K562 (cell line): ENCODE measurements around the gene MT1A. TPM values are rescaled to one million over a fixed set of nuclear protein-coding genes. Genes with fewer than 3 reads are reported as not detected.

Source experiments
- ATAC-seq: fragments of 200-7000 bp; cut with Tn5 transposase; 3 replicates; pipeline ENCODE4 v1.9.1; 2020; ENCODE audit warnings: moderate library complexity
- BruUV-seq: library from RNA; stranded (reverse); fragments of 400-500 nt; replicated peaks from 2 replicates; lab custom pipeline; 2021; lab: Mats Ljungman, UMichigan
- CTCF ChIA-PET: fragments of 300-600 bp; formaldehyde crosslinking; extraction: SDS; loops from one replicate; lab custom pipeline; 2021; ENCODE audit warnings: low intra/inter-chr PET ratio; lab: Yijun Ruan, JAX
- POLR2A ChIA-PET: fragments of 300-600, 350-650 bp; sonication (Branson Sonifier 250); formaldehyde crosslinking; extraction: SDS; loops from one replicate; lab custom pipeline; 2021; ENCODE audit warnings: antibody characterized with exemption, inconsistent platforms; lab: Yijun Ruan, JAX
- DNase-seq, 4 experiments: peaks; one replicate each; pipeline versions ENCODE4 v3.0.0 to v3.0.0-alpha.2; 2011 to 2018; ENCODE audit warnings: low spot score in 3 of 4, mixed read lengths in 3 of 4; ENCODE audit errors: extremely low read depth in 1 of 4
- FAIRE-seq: peaks from 2 replicates; lab custom pipeline; 2011; peaks lifted over from hg19 to GRCh38; lab: Jason Lieb, UNC
- H2AFZ ChIP-seq: 2 replicates; pipeline ENCODE4 v1.6.0; 2011; ENCODE audit warnings: low read depth, low read length, control low read depth, inconsistent platforms
- H3K27ac ChIP-seq: fragments of 200-600 bp; 3 replicates; pipeline ENCODE4 v1.8.0; 2011; ENCODE audit warnings: low read depth, mild to moderate bottlenecking, control low read depth, inconsistent platforms, low read length, moderate library complexity, mixed read lengths; ENCODE audit errors: extremely low read depth
- H3K27me3 ChIP-seq, 2 experiments: fragments of 300-600 bp in 1 of 2; 2 replicates in 1 of 2; 3 replicates in 1 of 2; pipeline versions ENCODE4 v1.6.0 to v1.8.0; 2011; ENCODE audit warnings: inconsistent platforms in 2 of 2, low read length in 2 of 2, mild to moderate bottlenecking in 1 of 2, mixed read lengths in 1 of 2, moderate library complexity in 1 of 2; ENCODE audit not compliant: control insufficient read depth in 2 of 2, insufficient read depth in 2 of 2
- H3K36me3 ChIP-seq: fragments of 300-600 bp; 3 replicates; pipeline ENCODE4 v1.8.0; 2011; ENCODE audit warnings: mild to moderate bottlenecking, low read length, inconsistent platforms; ENCODE audit not compliant: control insufficient read depth, insufficient read depth
- H3K4me1 ChIP-seq, 2 experiments: fragments of 200-600 bp in 1 of 2; replicated peaks in 1 of 2; 2 replicates in 1 of 2; 3 replicates in 1 of 2; pipeline versions ENCODE4 v1.5.1 to v1.8.0; 2011; ENCODE audit warnings: inconsistent platforms in 2 of 2, low read length in 2 of 2, mild to moderate bottlenecking in 1 of 2, mixed read lengths in 1 of 2, moderate library complexity in 1 of 2; ENCODE audit not compliant: control insufficient read depth in 2 of 2, insufficient read depth in 2 of 2
- H3K4me2 ChIP-seq: 2 replicates; pipeline ENCODE4 v1.6.1; 2011; ENCODE audit warnings: low read length, control low read depth, inconsistent platforms, mixed read lengths; ENCODE audit not compliant: insufficient read depth
- H3K4me3 ChIP-seq: fragments of 200-600 bp; sonication (generic), shearing (Covaris generic); 2 replicates; pipeline ENCODE4 v1.5.1; 2016; ENCODE audit warnings: control low read depth, inconsistent platforms
- H3K79me2 ChIP-seq: fragments of 200-600 bp; 3 replicates; pipeline ENCODE4 v1.8.0; 2011; ENCODE audit warnings: low read length, inconsistent platforms; ENCODE audit not compliant: control insufficient read depth, insufficient read depth
- H3K9ac ChIP-seq, 2 experiments: 2 replicates each; pipeline versions ENCODE4 v1.6.0 to v1.6.1; 2011; ENCODE audit warnings: low read depth in 2 of 2, low read length in 2 of 2, control low read depth in 1 of 2, inconsistent platforms in 1 of 2, mild to moderate bottlenecking in 1 of 2, mixed read lengths in 1 of 2; ENCODE audit not compliant: insufficient read depth in 1 of 2
- H3K9me1 ChIP-seq: one replicate; pipeline ENCODE4 v1.6.0; 2011; ENCODE audit warnings: inconsistent platforms, mild to moderate bottlenecking, low read length, moderate library complexity; ENCODE audit not compliant: control insufficient read depth, insufficient read depth
- H3K9me3 ChIP-seq: replicated peaks from 2 replicates; pipeline ENCODE4 v1.5.1; 2011; ENCODE audit warnings: low read depth, low read length, inconsistent platforms; ENCODE audit not compliant: control insufficient read depth, insufficient read depth
- H4K20me1 ChIP-seq: replicated peaks from 2 replicates; pipeline ENCODE4 v1.6.1; 2011; ENCODE audit warnings: low read length, inconsistent platforms, mixed read lengths; ENCODE audit not compliant: control insufficient read depth, insufficient read depth
- BRD4 ChIP-seq: fragments of 200-600 bp; sonication (generic); IDR thresholded peaks from 2 replicates; pipeline ENCODE4 v1.6.1; 2017; ENCODE audit warnings: inconsistent platforms
- MAFG ChIP-seq: fragments of 450-650 bp; conservative IDR thresholded peaks from 2 replicates; pipeline ENCODE4 v1.6.1; 2016; ENCODE audit warnings: missing genetic modification characterization, missing compliant biosample characterization
- NCOA4 ChIP-seq: fragments of 450-650 bp; IDR thresholded peaks from 2 replicates; pipeline ENCODE4 v1.6.1; 2018; ENCODE audit warnings: mild to moderate bottlenecking; ENCODE audit not compliant: partially characterized antibody
- PPARD ChIP-seq: fragments of 250-450 bp; sonication (Bioruptor Pico); IDR thresholded peaks from 2 replicates; pipeline ENCODE4 v1.8.0; 2022; ENCODE audit warnings: inconsistent platforms, mild to moderate bottlenecking, moderate library complexity
- PURB ChIP-seq: sonication (generic); formaldehyde crosslinking; IDR thresholded peaks from 2 replicates; pipeline ENCODE4 v1.9.0; 2021; ENCODE audit warnings: low read depth, mild to moderate bottlenecking, missing genetic modification reagents
- STAG1 ChIP-seq: sonication (generic); formaldehyde crosslinking; IDR thresholded peaks from 2 replicates; pipeline ENCODE4 v1.5.0; 2020; ENCODE audit warnings: missing genetic modification reagents, borderline replicate concordance
- WGBS: fragments of 100-300 bp; shearing (Covaris generic); methylation state at CpG from one replicate; pipeline ENCODE4 v1.1.6; 2016; ENCODE audit warnings: low coverage, mixed read lengths; ENCODE audit not compliant: insufficient coverage; ENCODE audit errors: missing lambda C conversion rate; 5-methylcytosine and 5-hydroxymethylcytosine counted together
- in situ Hi-C: fragments of 300-500 bp; cut with MboI; formaldehyde crosslinking; loops from 4 replicates; pipeline ENCODE4 v1.15.0; 2018; ENCODE audit warnings: inconsistent platforms, mixed read lengths
- intact Hi-C: fragments of 100-400 bp; cut with micrococcal nuclease; formaldehyde crosslinking; loops from 2 replicates; pipeline ENCODE4 v1.14.2; 2022
- polyA plus RNA-seq, 8 experiments: library from polyadenylated mRNA; depleted of rRNA in 4 of 8; stranded (reverse) in 5 of 8; unstranded in 3 of 8; fragments of >200 nt; fragmentation: Nextera tagmentation in 2 of 8; fragmentation: Illumina TruSeq in 1 of 8; extraction: Ambion mirVana in 2 of 8; extraction: Trizol in 1 of 8; gene quantifications; 2 replicates each; pipeline versions ENCODE4 v1.2.1 to v1.2.3, GENCODE V29; 2011 to 2014; ENCODE audit warnings: inconsistent platforms in 1 of 8, missing spikeins in 1 of 8
- total RNA-seq, 7 experiments: library from RNA; depleted of rRNA in 6 of 7; stranded (reverse); fragments of >200 nt in 6 of 7; fragmentation: Illumina TruSeq in 2 of 7; extraction: Trizol in 2 of 7; gene quantifications; 2 replicates each; pipeline versions ENCODE4 v1.2.1 to v1.2.3, GENCODE V29; 2011 to 2021; ENCODE audit warnings: low replicate concordance in 1 of 7
- TF ChIP-seq, protein P1 (sequence below), 2 experiments: fragments of 450-650 bp; IDR thresholded peaks; 2 replicates each; pipeline ENCODE4 v1.6.1; 2018; ENCODE audit warnings: mild to moderate bottlenecking in 2 of 2, low read depth in 1 of 2; ENCODE audit not compliant: partially characterized antibody in 2 of 2
- TF ChIP-seq, protein P2 (sequence below): fragments of 450-650 bp; conservative IDR thresholded peaks from 2 replicates; pipeline ENCODE4 v1.6.1; 2016; ENCODE audit warnings: missing genetic modification characterization, low read depth, mild to moderate bottlenecking, missing compliant biosample characterization, moderate library complexity

The MT1A gene
- total and polyA plus RNA-seq, 9 of the 15 experiments (the other 6 are each of a cell fraction or from before 2014, with no cell fraction given), result 0.23 TPM; not detected in 8

DNA sequence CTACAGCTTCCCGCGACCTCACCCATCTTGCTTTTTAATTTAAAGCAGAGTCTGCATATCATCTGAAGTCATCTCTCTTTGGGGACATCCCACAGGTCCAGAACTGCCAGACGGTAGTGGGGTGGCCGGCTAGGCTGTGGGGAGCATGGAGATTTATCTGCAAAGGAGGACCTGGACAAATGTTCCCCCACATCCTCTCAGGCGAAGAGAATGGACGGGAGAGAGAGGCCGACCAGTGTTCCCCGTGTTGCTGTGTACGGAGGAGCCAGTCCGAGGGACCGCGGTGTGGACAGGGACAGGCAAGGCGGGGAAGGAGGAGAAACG lies 6.7 kb upstream of the MT1A start:
- 0 out of 2 replicates have a peak, but pooled peaks cover 3% of the 10 kb centered on the region for H4K20me1 ChIP-seq
- intact Hi-C loops (no loop called here), in situ Hi-C loops (no loop called here)
- ATAC-seq (no peak), FAIRE-seq (no peak), DNase-seq (no peak)
- BruUV-seq, result no TSS peak
- no peak overlapping the region for H3K4me2 ChIP-seq
- CTCF ChIA-PET, result no interaction called here
- H3K4me1 ChIP-seq, result peaks cover 0 to 15% of the 10 kb centered on the region in 2 experiments; a peak in 2 of 5 replicates
- WGBS, result 7% methylated on average over 7 of the region's 14 CpGs
- no peaks in the 10 kb centered on the region for H3K9me1 ChIP-seq
- no peak overlapping the region for H3K27ac ChIP-seq
- H3K27me3 ChIP-seq, result peaks cover 36 to 70% of the 10 kb centered on the region in 2 experiments; a peak in 4 of 5 replicates
- no peak overlapping the region for H2AFZ ChIP-seq
- no peaks in the 10 kb centered on the region for H3K36me3 ChIP-seq
- no peaks in the 10 kb centered on the region for H3K79me2 ChIP-seq
- no peaks in the 10 kb centered on the region for H3K9me3 ChIP-seq
- no peak overlapping the region for H3K9ac ChIP-seq
- POLR2A ChIA-PET, result no interaction called here
- no peak overlapping the region for H3K4me3 ChIP-seq
- TF ChIP-seq BRD4 (no peak), MAFG (tag) (no peak), NCOA4 (no peak), STAG1 (no peak), PPARD (no peak), PURB (CRISPR knock-in tag) (no peak)
- TF ChIP-seq, protein P1, sequence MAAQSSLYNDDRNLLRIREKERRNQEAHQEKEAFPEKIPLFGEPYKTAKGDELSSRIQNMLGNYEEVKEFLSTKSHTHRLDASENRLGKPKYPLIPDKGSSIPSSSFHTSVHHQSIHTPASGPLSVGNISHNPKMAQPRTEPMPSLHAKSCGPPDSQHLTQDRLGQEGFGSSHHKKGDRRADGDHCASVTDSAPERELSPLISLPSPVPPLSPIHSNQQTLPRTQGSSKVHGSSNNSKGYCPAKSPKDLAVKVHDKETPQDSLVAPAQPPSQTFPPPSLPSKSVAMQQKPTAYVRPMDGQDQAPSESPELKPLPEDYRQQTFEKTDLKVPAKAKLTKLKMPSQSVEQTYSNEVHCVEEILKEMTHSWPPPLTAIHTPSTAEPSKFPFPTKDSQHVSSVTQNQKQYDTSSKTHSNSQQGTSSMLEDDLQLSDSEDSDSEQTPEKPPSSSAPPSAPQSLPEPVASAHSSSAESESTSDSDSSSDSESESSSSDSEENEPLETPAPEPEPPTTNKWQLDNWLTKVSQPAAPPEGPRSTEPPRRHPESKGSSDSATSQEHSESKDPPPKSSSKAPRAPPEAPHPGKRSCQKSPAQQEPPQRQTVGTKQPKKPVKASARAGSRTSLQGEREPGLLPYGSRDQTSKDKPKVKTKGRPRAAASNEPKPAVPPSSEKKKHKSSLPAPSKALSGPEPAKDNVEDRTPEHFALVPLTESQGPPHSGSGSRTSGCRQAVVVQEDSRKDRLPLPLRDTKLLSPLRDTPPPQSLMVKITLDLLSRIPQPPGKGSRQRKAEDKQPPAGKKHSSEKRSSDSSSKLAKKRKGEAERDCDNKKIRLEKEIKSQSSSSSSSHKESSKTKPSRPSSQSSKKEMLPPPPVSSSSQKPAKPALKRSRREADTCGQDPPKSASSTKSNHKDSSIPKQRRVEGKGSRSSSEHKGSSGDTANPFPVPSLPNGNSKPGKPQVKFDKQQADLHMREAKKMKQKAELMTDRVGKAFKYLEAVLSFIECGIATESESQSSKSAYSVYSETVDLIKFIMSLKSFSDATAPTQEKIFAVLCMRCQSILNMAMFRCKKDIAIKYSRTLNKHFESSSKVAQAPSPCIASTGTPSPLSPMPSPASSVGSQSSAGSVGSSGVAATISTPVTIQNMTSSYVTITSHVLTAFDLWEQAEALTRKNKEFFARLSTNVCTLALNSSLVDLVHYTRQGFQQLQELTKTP (IDR thresholded peaks at IDR 0.05; ENCODE audit: low read depth in 1 of 2, partially characterized antibody in 2 of 2), result no peak
- TF ChIP-seq, protein P2, sequence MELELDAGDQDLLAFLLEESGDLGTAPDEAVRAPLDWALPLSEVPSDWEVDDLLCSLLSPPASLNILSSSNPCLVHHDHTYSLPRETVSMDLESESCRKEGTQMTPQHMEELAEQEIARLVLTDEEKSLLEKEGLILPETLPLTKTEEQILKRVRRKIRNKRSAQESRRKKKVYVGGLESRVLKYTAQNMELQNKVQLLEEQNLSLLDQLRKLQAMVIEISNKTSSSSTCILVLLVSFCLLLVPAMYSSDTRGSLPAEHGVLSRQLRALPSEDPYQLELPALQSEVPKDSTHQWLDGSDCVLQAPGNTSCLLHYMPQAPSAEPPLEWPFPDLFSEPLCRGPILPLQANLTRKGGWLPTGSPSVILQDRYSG, result no peak
